GM12878 (cell line): ENCODE measurements around the gene PPP1R13B.
"Not testable (repeated sequence)": the region's sequence is repeated elsewhere in the genome, so short reads cannot be mapped to it uniquely, and the experiment has no call there.

Experiments used
- BRCA1 ChIP-seq: IDR thresholded peaks from 2 replicates; pipeline ENCODE4 v1.6.1; 2011; ENCODE audit warnings: low read depth, low read length, improper control_type of control experiment
- CTCF ChIP-seq, 3 experiments: IDR thresholded peaks in 2 of 3; conservative IDR thresholded peaks in 1 of 3; 2 replicates each; pipeline ENCODE4 v1.5.1; 2011; ENCODE audit warnings: low read depth in 3 of 3, low read length in 3 of 3, mild to moderate bottlenecking in 3 of 3, control low read depth in 2 of 3, moderate library complexity in 2 of 3, inconsistent platforms in 1 of 3, mixed read lengths in 1 of 3; ENCODE audit not compliant: control insufficient read depth in 2 of 3, insufficient read depth in 1 of 3; ENCODE audit errors: extremely low read depth in 1 of 3
- FOS ChIP-seq: IDR thresholded peaks from 3 replicates; pipeline ENCODE4 v1.6.1; 2011; ENCODE audit warnings: borderline replicate concordance; ENCODE audit not compliant: insufficient read length; ENCODE audit errors: extremely low read depth
- HDAC6 ChIP-seq: fragments of 200-600 bp; sonication (generic); IDR thresholded peaks from one replicate; pipeline ENCODE4 v1.8.0; 2017; ENCODE audit warnings: antibody characterized with exemption; ENCODE audit not compliant: unreplicated experiment
- POLR2A ChIP-seq: IDR thresholded peaks from 2 replicates; pipeline ENCODE4 v1.6.1; 2011; ENCODE audit warnings: low read depth, mild to moderate bottlenecking, low read length
- POLR2AphosphoS5 ChIP-seq: IDR thresholded peaks from 2 replicates; pipeline ENCODE4 v1.6.1; 2011; ENCODE audit warnings: mild to moderate bottlenecking, low read length, inconsistent platforms
- SIX5 ChIP-seq: IDR thresholded peaks from 2 replicates; pipeline ENCODE4 v1.6.1; 2011; ENCODE audit warnings: mild to moderate bottlenecking, low read depth, low read length, moderate library complexity; ENCODE audit not compliant: severe bottlenecking
- SP1 ChIP-seq: IDR thresholded peaks from one replicate; pipeline ENCODE4 v1.6.1; 2011; ENCODE audit warnings: low read depth, low read length

DNA sequence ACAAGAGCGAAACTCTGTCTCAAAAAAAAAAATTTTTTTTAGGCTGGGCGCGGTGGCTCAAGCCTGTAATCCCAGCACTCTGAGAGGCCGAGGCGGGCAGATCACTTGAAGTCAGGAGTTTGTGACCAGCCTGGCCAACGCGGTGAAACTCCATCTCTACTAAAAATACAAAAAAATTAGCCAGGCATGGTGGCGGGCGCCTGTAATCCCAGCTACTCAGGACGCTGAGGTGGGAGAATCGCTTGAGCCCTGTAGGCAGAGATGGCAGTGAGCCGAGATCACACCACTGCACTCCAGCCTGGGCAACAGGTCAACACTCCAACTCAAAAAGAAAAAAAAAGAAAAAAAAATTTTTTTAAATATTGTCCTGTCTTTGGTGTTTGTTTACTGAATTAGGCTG is 6.1 kb downstream of the PPP1R13B start:
- not testable (repeated sequence) for TF ChIP-seq SIX5; HDAC6; POLR2A; BRCA1; SP1; CTCF (IDR thresholded peaks at IDR 0.05 in 2 of 3, conservative IDR thresholded peaks at IDR 0.05 in 1 of 3; ENCODE audit: control insufficient read depth in 2 of 3, extremely low read depth in 1 of 3, insufficient read depth in 1 of 3, low read depth in 3 of 3, low read length in 3 of 3); FOS; POLR2AphosphoS5
